GM23338 (cell line): ENCODE measurements around the gene REELD1. TPM values are rescaled to one million over a fixed set of nuclear protein-coding genes. Genes with fewer than 3 reads are reported as not detected.

Experiments used
- ATAC-seq: fragments of 200-7000 bp; cut with Tn5 transposase; 3 replicates; pipeline ENCODE4 v1.9.1; 2020
- DNase-seq: peaks from one replicate; pipeline ENCODE4 v3.0.0-alpha.2; 2015; ENCODE audit warnings: low spot score
- H2AFZ ChIP-seq: fragments of 200-600 bp; sonication (generic); 2 replicates; pipeline ENCODE4 v1.8.0; 2016; ENCODE audit warnings: antibody characterized with exemption, mild to moderate bottlenecking, moderate library complexity
- H3F3A ChIP-seq: fragments of 200-600 bp; sonication (generic); replicated peaks from 2 replicates; pipeline ENCODE4 v1.8.0; 2017; ENCODE audit warnings: antibody characterized with exemption, mixed run types, low read depth
- H3K27ac ChIP-seq: fragments of 200-600 bp; sonication (generic); 2 replicates; pipeline ENCODE4 v1.6.1; 2016; ENCODE audit warnings: low read depth
- H3K27me3 ChIP-seq: fragments of 200-600 bp; sonication (generic); 2 replicates; pipeline ENCODE4 v1.8.0; 2016; ENCODE audit warnings: mild to moderate bottlenecking, mixed run types, moderate library complexity; ENCODE audit not compliant: insufficient read depth
- H3K36me3 ChIP-seq: fragments of 200-600 bp; sonication (generic); 2 replicates; pipeline ENCODE4 v1.8.0; 2016; ENCODE audit warnings: mild to moderate bottlenecking; ENCODE audit not compliant: insufficient read depth
- H3K4me1 ChIP-seq: fragments of 200-600 bp; sonication (generic); 2 replicates; pipeline ENCODE4 v1.8.0; 2016; ENCODE audit warnings: mild to moderate bottlenecking, moderate library complexity; ENCODE audit not compliant: insufficient read depth
- H3K4me2 ChIP-seq: fragments of 200-600 bp; sonication (generic); 2 replicates; pipeline ENCODE4 v1.7.1; 2017; ENCODE audit warnings: mixed run types
- H3K4me3 ChIP-seq: fragments of 200-600 bp; sonication (generic); 2 replicates; pipeline ENCODE4 v1.6.1; 2016; ENCODE audit warnings: mixed run types
- H3K79me2 ChIP-seq: fragments of 200-600 bp; sonication (generic); replicated peaks from 2 replicates; pipeline ENCODE4 v1.8.0; 2017; ENCODE audit warnings: mild to moderate bottlenecking; ENCODE audit not compliant: insufficient read depth
- H3K9me2 ChIP-seq: fragments of 200-600 bp; sonication (generic); 2 replicates; pipeline ENCODE4 v1.8.0; 2017; ENCODE audit not compliant: insufficient read depth
- H4K20me1 ChIP-seq: fragments of 200-600 bp; sonication (generic); replicated peaks from 2 replicates; pipeline ENCODE4 v1.8.0; 2017; ENCODE audit warnings: mild to moderate bottlenecking; ENCODE audit not compliant: insufficient read depth
- H3K27ac Mint-ChIP-seq: 2 replicates; pipeline ENCODE4 v1.8.0; 2020; ENCODE audit warnings: inconsistent platforms, mild to moderate bottlenecking, moderate library complexity, mixed read lengths
- H3K27me3 Mint-ChIP-seq: 3 replicates; pipeline ENCODE4 v1.8.0; 2022; ENCODE audit warnings: low read depth, mild to moderate bottlenecking, moderate library complexity, mixed read lengths, inconsistent platforms; ENCODE audit not compliant: insufficient read depth, poor library complexity
- H3K36me3 Mint-ChIP-seq: 3 replicates; pipeline ENCODE4 v1.8.0; 2021; ENCODE audit warnings: low read depth, mild to moderate bottlenecking, inconsistent platforms, moderate library complexity, mixed read lengths
- H3K4me1 Mint-ChIP-seq: 3 replicates; pipeline ENCODE4 v1.8.0; 2020; ENCODE audit warnings: mild to moderate bottlenecking, inconsistent platforms, mixed read lengths
- H3K4me3 Mint-ChIP-seq: 3 replicates; pipeline ENCODE4 v1.8.0; 2021; ENCODE audit warnings: moderate library complexity, mild to moderate bottlenecking, inconsistent platforms, mixed read lengths
- H3K9me3 Mint-ChIP-seq: 3 replicates; pipeline ENCODE4 v1.8.0; 2020; ENCODE audit warnings: moderate library complexity, mild to moderate bottlenecking, inconsistent platforms, mixed read lengths
- CTCF ChIP-seq, 2 experiments: fragments of 200-600 bp in 1 of 2; sonication (generic) in 1 of 2; conservative IDR thresholded peaks; 2 replicates each; pipeline versions ENCODE4 v1.5.1 to v1.6.1; 2016 to 2017; ENCODE audit warnings: antibody characterized with exemption in 2 of 2, low read depth in 2 of 2, mild to moderate bottlenecking in 2 of 2, moderate library complexity in 1 of 2
- EZH2 ChIP-seq: fragments of 200-600 bp; sonication (generic); IDR thresholded peaks from one replicate; pipeline ENCODE4 v1.8.0; 2017; ENCODE audit warnings: antibody characterized with exemption, mild to moderate bottlenecking, low read depth; ENCODE audit not compliant: unreplicated experiment
- EZH2phosphoT487 ChIP-seq: fragments of 200-600 bp; sonication (generic); IDR thresholded peaks from one replicate; pipeline ENCODE4 v1.8.1; 2018; ENCODE audit warnings: antibody characterized with exemption; ENCODE audit not compliant: unreplicated experiment
- NANOG ChIP-seq: IDR thresholded peaks from 2 replicates; pipeline ENCODE4 v1.6.1; 2016; ENCODE audit warnings: antibody characterized with exemption, borderline replicate concordance
- POLR2AphosphoS5 ChIP-seq: IDR thresholded peaks from 2 replicates; pipeline ENCODE4 v1.6.1; 2016; ENCODE audit warnings: antibody characterized with exemption, low read depth
- REST ChIP-seq: IDR thresholded peaks from one replicate; pipeline ENCODE4 v1.6.1; 2018; ENCODE audit warnings: antibody characterized with exemption; ENCODE audit not compliant: unreplicated experiment
- STAT1 ChIP-seq: IDR thresholded peaks from one replicate; pipeline ENCODE4 v1.6.1; 2016; ENCODE audit warnings: antibody characterized with exemption; ENCODE audit not compliant: unreplicated experiment
- ZNF114 ChIP-seq: fragments of 250-450 bp; sonication (Bioruptor Pico); IDR thresholded peaks from 2 replicates; pipeline ENCODE4 v1.5.0; 2020; ENCODE audit warnings: mild to moderate bottlenecking, moderate library complexity
- ZNF331 ChIP-seq: fragments of 250-450 bp; sonication (Bioruptor Pico); IDR thresholded peaks from 2 replicates; pipeline ENCODE4 v1.5.0; 2020; ENCODE audit warnings: low read depth, mild to moderate bottlenecking, moderate library complexity
- polyA plus RNA-seq: library from polyadenylated mRNA; unstranded; fragments of >200 nt; fragmentation: Nextera tagmentation; extraction: Ambion mirVana; gene quantifications from 2 replicates; pipeline ENCODE4 v1.2.1, GENCODE V29; 2016
- total RNA-seq: library from RNA; depleted of rRNA; stranded (reverse); fragments of >200 nt; shearing (Covaris generic); gene quantifications from 2 replicates; pipeline ENCODE4 v1.2.3, GENCODE V29; 2014

REELD1 gene
- total and polyA plus RNA-seq, 2 experiments from 2014 or later = 0.19 TPM; not detected in 1

GRCh38 chr4:146247356-146247755, 33.0 kb downstream of the REELD1 start (continued):
- TF ChIP-seq REST = no peak
- no peak for TF ChIP-seq NANOG
- no peak for TF ChIP-seq POLR2AphosphoS5
- no peak for TF ChIP-seq ZNF331
- no peak for TF ChIP-seq ZNF114 (CRISPR knock-in tag)

- Histone ChIP-seq H3K9me2 (no peaks in the 10 kb centered on the region), H4K20me1 (no peaks in the 10 kb centered on the region), H3K4me2 (no peak overlapping the region), H3K36me3 (no peaks in the 10 kb centered on the region), H3K79me2 (no peaks in the 10 kb centered on the region), H3K27me3 (no peaks in the 10 kb centered on the region), H3K27ac (no peak overlapping the region), H3F3A (no peaks in the 10 kb centered on the region), H3K4me3 (no peak overlapping the region), H3K4me1 (no peaks in the 10 kb centered on the region), H2AFZ (no peak overlapping the region)
- DNase-seq = no peak
- ATAC-seq = no peak
- no peaks in the 10 kb centered on the region for H3K27me3 Mint-ChIP-seq
- H3K4me3 Mint-ChIP-seq = no peak overlapping the region
- no peaks in the 10 kb centered on the region for H3K36me3 Mint-ChIP-seq
- H3K9me3 Mint-ChIP-seq = no peaks in the 10 kb centered on the region
- no peaks in the 10 kb centered on the region for H3K4me1 Mint-ChIP-seq
- no peak overlapping the region for H3K27ac Mint-ChIP-seq
- TF ChIP-seq POLR2AphosphoS5 = no peak
- no peak for TF ChIP-seq CTCF (conservative IDR thresholded peaks at IDR 0.05; ENCODE audit: low read depth in 2 of 2)
- no peak for TF ChIP-seq ZNF114 (CRISPR knock-in tag)
- TF ChIP-seq STAT1 = no peak
- TF ChIP-seq REST = no peak
- no peak for TF ChIP-seq EZH2
- no peak for TF ChIP-seq ZNF331
- no peak for TF ChIP-seq EZH2phosphoT487
Measured at GRCh38 chr4:146252969-146253611, 38.8 kb downstream of the REELD1 start.
